Left lung (tissue), 10 donors: ENCODE results near the gene GABPB1. TPM values are rescaled to one million over a fixed set of nuclear protein-coding genes. Genes with fewer than 3 reads are reported as not detected.

Source experiments
- ATAC-seq: fragments of 200-7000 bp; cut with Tn5 transposase; one replicate; pipeline ENCODE4 v1.9.1; 2020; ENCODE audit warnings: moderate library complexity
- DNase-seq, 4 donors: peaks; one replicate each; pipeline ENCODE4 v3.0.0-alpha.2; 2013 to 2020
- H3K27ac ChIP-seq, 2 donors: fragments of 200-600 bp; sonication (generic) in 1 of 2; one replicate each; pipeline versions ENCODE4 v1.5.0 to v1.8.0; 2020 to 2021
- H3K27me3 ChIP-seq, 2 donors: fragments of 200-600 bp; sonication (generic) in 1 of 2; one replicate each; pipeline versions ENCODE4 v1.5.0 to v1.8.0; 2020 to 2021
- H3K36me3 ChIP-seq, 2 donors: fragments of 200-600 bp; sonication (generic) in 1 of 2; one replicate each; pipeline versions ENCODE4 v1.5.0 to v1.8.0; 2020 to 2021
- H3K4me1 ChIP-seq, 2 donors: fragments of 200-600 bp; one replicate each; pipeline ENCODE4 v1.8.0; 2021
- H3K4me3 ChIP-seq, 2 donors: fragments of 200-600 bp; sonication (generic) in 1 of 2; one replicate each; pipeline versions ENCODE4 v1.5.0 to v1.8.0; 2020 to 2021; ENCODE audit warnings: mild to moderate bottlenecking in 1 of 2
- H3K9me3 ChIP-seq, 2 donors: fragments of 200-600 bp; sonication (generic) in 1 of 2; one replicate each; pipeline versions ENCODE4 v1.5.0 to v1.8.0; 2020 to 2021
- CTCF ChIP-seq, 2 donors: fragments of 200-600 bp; sonication (generic) in 1 of 2; IDR thresholded peaks; one replicate each; pipeline versions ENCODE4 v1.5.0 to v1.8.0; 2021; ENCODE audit warnings: antibody characterized with exemption in 2 of 2
- intact Hi-C, 2 donors: fragments of 100-400 bp; cut with DNase I; formaldehyde crosslinking; loops; one replicate each; pipeline versions ENCODE4 v1.11.2 to v1.14.2; 2022
- polyA plus RNA-seq, 6 donors: library from polyadenylated mRNA; unstranded; fragments of 120-200 nt; gene quantifications; one replicate each; pipeline ENCODE4 v1.2.1, GENCODE V29; 2013; ENCODE audit not compliant: insufficient read length in 6 of 6
- total RNA-seq, 2 donors: library from RNA; stranded (reverse); fragmentation: NEBNext Ultra II Directional; extraction: Animal tissue kit (Norgen Biotek cat#: 25700); gene quantifications; one replicate each; pipeline ENCODE4 v1.2.1, GENCODE V29; 2021
- donor health status: DM: no; HTN: yes; CAD: no.
- donor health status: DM: no; HTN: no; CAD: no.

The GABPB1 gene
- total and polyA plus RNA-seq, 8 donors = 17.8 to 40.0 (median 36.7) TPM

GRCh38 chr15:50275091-50275490 lies 79.9 kb downstream of the GABPB1 start:
- DNase-seq (no peak), ATAC-seq (no peak)
- H3K4me1 ChIP-seq = peaks cover 0 to 22% of the 10 kb centered on the region in 2 donors
- intact Hi-C loops = no loop called here
- H3K27me3 ChIP-seq = no peaks in the 10 kb centered on the region
- no peak for TF ChIP-seq CTCF (IDR thresholded peaks at IDR 0.05)
- H3K9me3 ChIP-seq = no peaks in the 10 kb centered on the region
- peaks cover 0 to 5% of the 10 kb centered on the region in 2 donors for H3K36me3 ChIP-seq
- H3K27ac ChIP-seq = no peak overlapping the region
- no peak overlapping the region for H3K4me3 ChIP-seq

GRCh38 chr15:50267577-50267976 lies 87.4 kb downstream of the GABPB1 start:
- TF ChIP-seq CTCF (IDR thresholded peaks at IDR 0.05) = no peak
- intact Hi-C loops = no loop called here
- Histone ChIP-seq H3K4me3 (no peak overlapping the region), H3K36me3 (no peaks in the 10 kb centered on the region), H3K4me1 (peaks cover 0 to 4% of the 10 kb centered on the region in 2 donors), H3K9me3 (no peaks in the 10 kb centered on the region), H3K27ac (no peak overlapping the region), H3K27me3 (no peaks in the 10 kb centered on the region)
- no peak for ATAC-seq
- no peak for DNase-seq

DNA sequence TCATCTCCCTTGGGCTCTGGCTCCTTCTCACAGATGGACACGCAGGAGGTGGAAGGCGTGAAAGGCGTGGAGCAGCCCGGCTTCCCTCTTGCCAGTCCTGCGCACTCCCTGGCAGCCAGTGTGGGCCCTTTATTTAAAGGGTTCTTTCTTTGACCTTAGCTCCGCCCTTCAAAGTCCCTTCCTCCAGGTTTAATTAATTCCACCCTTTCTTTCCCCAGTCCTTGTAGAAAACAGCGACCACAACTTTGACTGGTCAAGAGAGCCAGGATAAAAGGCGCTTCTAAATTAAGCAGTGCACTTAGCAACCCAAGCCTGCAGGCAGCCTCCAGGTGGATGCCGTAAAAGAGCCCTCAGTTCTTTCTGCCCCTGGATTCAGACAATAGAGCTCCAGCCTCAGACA lies 89.4 kb downstream of the GABPB1 start, which contains the start of gene HDC:
Gene HDC (minus strand): TSS at position 107 of the 400 bp plus-strand sequence. CDS start 103 bp downstream, at position 4.
- Histone ChIP-seq H3K36me3 (no peaks in the 10 kb centered on the region), H3K4me1 (peaks cover 0 to 16% of the 10 kb centered on the region in 2 donors), H3K27me3 (no peaks in the 10 kb centered on the region), H3K27ac (no peak within 1 kb of the TSS), H3K4me3 (no peak within 1 kb of the TSS), H3K9me3 (no peaks in the 10 kb centered on the region)
- no peak for TF ChIP-seq CTCF (IDR thresholded peaks at IDR 0.05)
- intact Hi-C loops = no loop called here
- DNase-seq = no peak
- no peak for ATAC-seq

- Histone ChIP-seq H3K27me3 (no peaks in the 10 kb centered on the region), H3K4me1 (peaks cover 0 to 29% of the 10 kb centered on the region in 2 donors), H3K4me3 (no peak overlapping the region), H3K27ac (no peak overlapping the region), H3K36me3 (no peaks in the 10 kb centered on the region), H3K9me3 (no peaks in the 10 kb centered on the region)
- TF ChIP-seq CTCF (IDR thresholded peaks at IDR 0.05) = no peak
- intact Hi-C loops = no loop called here
- DNase-seq (no peak), ATAC-seq (no peak)
These were observed 92.5 kb downstream of the GABPB1 start for GRCh38 chr15:50262533-50262932.

- intact Hi-C loops = no loop called here
- no peak for ATAC-seq
These were observed 93.0 kb downstream of the GABPB1 start for GRCh38 chr15:50261981-50262380.

More at GRCh38 chr15:50261981-50262380, 93.0 kb downstream of the GABPB1 start:
- no peaks in the 10 kb centered on the region for H3K27me3 ChIP-seq
- no peaks in the 10 kb centered on the region for H3K9me3 ChIP-seq
- H3K4me3 ChIP-seq = no peak overlapping the region
- no peak overlapping the region for H3K27ac ChIP-seq
- peaks cover 0 to 30% of the 10 kb centered on the region in 2 donors for H3K4me1 ChIP-seq
- no peak for DNase-seq
- no peak for TF ChIP-seq CTCF (IDR thresholded peaks at IDR 0.05)
- H3K36me3 ChIP-seq = no peaks in the 10 kb centered on the region
